Karpas-422 (cell line): ENCODE data around the gene KCNAB2. TPM values are rescaled to one million over a fixed set of nuclear protein-coding genes. Genes with fewer than 3 reads are reported as not detected.

Source experiments
- DNase-seq: peaks from one replicate; pipeline ENCODE4 v3.0.0-alpha.2; 2015
- H2AFZ ChIP-seq: fragments of 200-600 bp; sonication (generic); 2 replicates; pipeline ENCODE4 v1.6.1; 2014; ENCODE audit warnings: antibody characterized with exemption, low read length, mixed read lengths
- H3K27ac ChIP-seq: fragments of 200-600 bp; sonication (generic); 2 replicates; pipeline ENCODE4 v1.5.1; 2014; ENCODE audit warnings: mild to moderate bottlenecking, low read length, moderate library complexity
- H3K27me3 ChIP-seq: fragments of 200-600 bp; sonication (generic); 2 replicates; pipeline ENCODE4 v1.6.1; 2014; ENCODE audit warnings: low read length, mixed read lengths
- H3K36me3 ChIP-seq: fragments of 200-600 bp; sonication (generic); 2 replicates; pipeline ENCODE4 v1.6.1; 2014; ENCODE audit warnings: low read length, mixed read lengths; ENCODE audit not compliant: insufficient read depth
- H3K4me1 ChIP-seq: fragments of 200-600 bp; sonication (generic); 2 replicates; pipeline ENCODE4 v1.6.1; 2014; ENCODE audit warnings: mild to moderate bottlenecking, low read length, mixed read lengths
- H3K4me2 ChIP-seq: fragments of 200-600 bp; sonication (generic); 2 replicates; pipeline ENCODE4 v1.6.1; 2014; ENCODE audit warnings: low read length, low read depth, mild to moderate bottlenecking; ENCODE audit not compliant: poor library complexity, severe bottlenecking
- H3K4me3 ChIP-seq: fragments of 200-600 bp; sonication (generic); 2 replicates; pipeline ENCODE4 v1.5.1; 2014; ENCODE audit warnings: mild to moderate bottlenecking, antibody characterized with exemption, low read length, mixed read lengths
- H3K79me2 ChIP-seq: fragments of 200-600 bp; sonication (generic); 2 replicates; pipeline ENCODE4 v1.6.1; 2014; ENCODE audit warnings: mild to moderate bottlenecking, low read length, mixed read lengths
- H3K9ac ChIP-seq: fragments of 200-600 bp; sonication (generic); 2 replicates; pipeline ENCODE4 v1.6.0; 2014; ENCODE audit warnings: low read length
- H3K9me2 ChIP-seq: fragments of 200-600 bp; sonication (generic), shearing (Covaris generic); replicated peaks from 2 replicates; pipeline ENCODE4 v1.6.0; 2014; ENCODE audit warnings: mild to moderate bottlenecking, low read length, moderate library complexity; ENCODE audit not compliant: insufficient read depth
- H3K9me3 ChIP-seq: fragments of 300-700, 200-600 bp; sonication (generic); 2 replicates; pipeline ENCODE4 v1.6.1; 2014; ENCODE audit warnings: low read length, mixed read lengths
- H4K20me1 ChIP-seq: fragments of 200-600 bp; sonication (generic); 2 replicates; pipeline ENCODE4 v1.6.1; 2014; ENCODE audit warnings: mild to moderate bottlenecking, antibody characterized with exemption, low read length, low read depth; ENCODE audit not compliant: insufficient read depth
- total RNA-seq: library from RNA; depleted of rRNA; stranded (reverse); fragments of >200 nt; shearing (Covaris generic); gene quantifications from 2 replicates; pipeline ENCODE4 v1.2.3, GENCODE V29; 2014; ENCODE audit warnings: low replicate concordance

Gene KCNAB2
- total RNA-seq, 1 experiment from 2014 or later, result 27.3 TPM

DNA sequence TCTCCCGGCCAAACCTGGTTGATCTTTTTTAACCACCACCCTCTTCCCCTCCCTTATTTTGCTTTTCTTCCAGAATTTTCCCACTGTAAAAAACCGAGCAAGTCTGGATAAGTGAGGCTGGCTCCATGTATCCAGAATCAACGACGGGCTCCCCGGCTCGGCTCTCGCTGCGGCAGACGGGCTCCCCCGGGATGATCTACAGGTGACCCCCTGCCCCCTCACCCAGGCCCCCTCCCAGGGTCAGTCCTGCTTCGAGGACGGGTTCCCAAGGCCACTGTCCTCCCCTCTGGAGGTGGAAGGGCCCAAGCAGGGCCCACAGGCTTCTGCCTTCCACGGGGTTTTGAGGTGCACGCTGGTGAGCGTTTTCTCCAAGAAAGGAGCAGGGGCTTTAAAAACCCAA lies 5.2 kb upstream of the KCNAB2 start:
- Histone ChIP-seq H3K9ac (no peak overlapping the region), H4K20me1 (peaks cover 6% of the 10 kb centered on the region; the same call in 1 of the 2 replicates), H3K36me3 (no peaks in the 10 kb centered on the region)

DNA sequence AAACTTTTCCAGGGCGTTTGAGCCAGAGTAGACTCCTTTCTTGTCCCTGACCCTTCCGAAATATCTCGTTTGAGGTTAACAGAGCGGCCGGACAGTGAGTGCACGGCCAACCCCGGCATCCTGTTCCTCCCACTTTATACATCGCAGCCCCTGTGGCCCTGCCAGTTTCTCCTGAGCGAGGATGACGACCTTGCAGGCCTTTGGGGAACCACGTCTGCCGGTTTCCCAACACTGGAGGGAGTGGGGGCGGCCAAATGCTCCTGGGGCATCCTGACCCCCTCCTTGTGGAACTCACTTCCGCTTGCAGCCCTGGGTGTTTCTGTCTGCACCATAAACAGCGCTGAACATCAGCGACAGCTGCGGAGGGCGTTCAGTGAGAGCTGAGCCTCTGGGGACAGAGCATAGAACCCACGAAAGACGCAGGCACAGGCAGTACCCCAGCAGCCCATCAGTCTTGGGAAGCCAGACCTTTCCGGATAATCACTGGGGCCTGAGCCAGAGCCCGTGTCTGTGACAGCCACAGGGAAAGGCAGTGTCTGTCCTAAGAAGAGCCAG lies 4.8 kb upstream of the KCNAB2 start:
- Histone ChIP-seq H3K9me3 (no peaks in the 10 kb centered on the region), H3K27me3 (no peaks in the 10 kb centered on the region), H2AFZ (no peak overlapping the region), H3K9me2 (no peaks in the 10 kb centered on the region), H3K36me3 (no peaks in the 10 kb centered on the region), H4K20me1 (peaks cover 6% of the 10 kb centered on the region; the same call in 1 of the 2 replicates), H3K27ac (no peak overlapping the region), H3K4me2 (no peak overlapping the region), H3K4me3 (no peak overlapping the region), H3K4me1 (peaks cover 6% of the 10 kb centered on the region), H3K79me2 (no peaks in the 10 kb centered on the region), H3K9ac (no peak overlapping the region)
- DNase-seq, result no peak

More for the DNA sequence above, 5.2 kb upstream of the KCNAB2 start:
- H3K79me2 ChIP-seq, result no peaks in the 10 kb centered on the region
- no peaks in the 10 kb centered on the region for H3K9me3 ChIP-seq
- H2AFZ ChIP-seq, result no peak overlapping the region
- H3K9me2 ChIP-seq, result no peaks in the 10 kb centered on the region
- no peak for DNase-seq
- peaks cover 6% of the 10 kb centered on the region for H3K4me1 ChIP-seq
- H3K4me3 ChIP-seq, result no peak overlapping the region
- no peak overlapping the region for H3K4me2 ChIP-seq
- no peaks in the 10 kb centered on the region for H3K27me3 ChIP-seq
- H3K27ac ChIP-seq, result no peak overlapping the region

- Histone ChIP-seq H3K79me2 (no peaks in the 10 kb centered on the region), H3K27me3 (no peaks in the 10 kb centered on the region), H3K4me3 (no peak overlapping the region), H3K4me2 (no peak overlapping the region), H4K20me1 (peaks cover 6% of the 10 kb centered on the region; the same call in 1 of the 2 replicates), H3K27ac (no peak overlapping the region), H3K4me1 (peaks cover 6% of the 10 kb centered on the region), H3K36me3 (no peaks in the 10 kb centered on the region), H3K9me2 (no peaks in the 10 kb centered on the region), H3K9me3 (no peaks in the 10 kb centered on the region), H2AFZ (no peak overlapping the region), H3K9ac (no peak overlapping the region)
- DNase-seq, result peak; percentile 65
Measured at GRCh38 chr1:6041432-6042062, 4.1 kb upstream of the KCNAB2 start.

DNA sequence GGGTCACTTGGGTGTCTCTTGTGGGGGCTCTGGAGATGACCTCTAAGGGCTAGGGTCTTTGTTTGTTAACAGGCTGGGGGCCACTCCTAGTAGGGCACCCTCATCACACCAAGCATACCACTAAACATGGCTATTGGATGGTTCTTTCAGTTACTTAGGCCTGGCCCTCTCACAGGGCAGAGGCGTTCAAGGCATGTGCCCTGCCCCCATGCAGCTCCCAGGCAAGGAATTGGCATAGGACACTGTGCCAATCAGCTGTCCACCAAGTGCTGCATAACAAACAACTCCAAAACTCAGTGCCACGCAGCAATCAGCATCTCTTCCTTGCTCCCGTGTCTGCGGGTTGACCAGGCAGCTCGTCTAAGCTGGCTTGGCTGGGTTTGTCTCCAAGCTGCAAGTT lies 2.1 kb upstream of the KCNAB2 start:
- H4K20me1 ChIP-seq, result peaks cover 6% of the 10 kb centered on the region; the same call in 1 of the 2 replicates
- H3K4me2 ChIP-seq, result no peak overlapping the region
- no peaks in the 10 kb centered on the region for H3K4me1 ChIP-seq
- no peak overlapping the region for H3K27ac ChIP-seq
- no peak overlapping the region for H3K4me3 ChIP-seq
- no peaks in the 10 kb centered on the region for H3K79me2 ChIP-seq
- no peak overlapping the region for H2AFZ ChIP-seq
- no peaks in the 10 kb centered on the region for H3K36me3 ChIP-seq
- no peak overlapping the region for H3K9ac ChIP-seq
- H3K9me2 ChIP-seq, result no peaks in the 10 kb centered on the region
- H3K27me3 ChIP-seq, result no peaks in the 10 kb centered on the region
- DNase-seq, result no peak
- H3K9me3 ChIP-seq, result no peaks in the 10 kb centered on the region

- H3K9me3 ChIP-seq, result no peaks in the 10 kb centered on the region
- H3K36me3 ChIP-seq, result no peaks in the 10 kb centered on the region
- H2AFZ ChIP-seq, result no peak overlapping the region
- H3K79me2 ChIP-seq, result no peaks in the 10 kb centered on the region
- H3K4me3 ChIP-seq, result no peak overlapping the region
- H4K20me1 ChIP-seq, result peaks cover 2% of the 10 kb centered on the region; the same call in 1 of the 2 replicates
- no peaks in the 10 kb centered on the region for H3K4me1 ChIP-seq
- DNase-seq, result no peak
- H3K9me2 ChIP-seq, result no peaks in the 10 kb centered on the region
- no peak overlapping the region for H3K9ac ChIP-seq
- H3K27ac ChIP-seq, result no peak overlapping the region
- no peak overlapping the region for H3K4me2 ChIP-seq
- H3K27me3 ChIP-seq, result no peaks in the 10 kb centered on the region
Measured at GRCh38 chr1:6044481-6045109, 1.1 kb upstream of the KCNAB2 start.

DNA sequence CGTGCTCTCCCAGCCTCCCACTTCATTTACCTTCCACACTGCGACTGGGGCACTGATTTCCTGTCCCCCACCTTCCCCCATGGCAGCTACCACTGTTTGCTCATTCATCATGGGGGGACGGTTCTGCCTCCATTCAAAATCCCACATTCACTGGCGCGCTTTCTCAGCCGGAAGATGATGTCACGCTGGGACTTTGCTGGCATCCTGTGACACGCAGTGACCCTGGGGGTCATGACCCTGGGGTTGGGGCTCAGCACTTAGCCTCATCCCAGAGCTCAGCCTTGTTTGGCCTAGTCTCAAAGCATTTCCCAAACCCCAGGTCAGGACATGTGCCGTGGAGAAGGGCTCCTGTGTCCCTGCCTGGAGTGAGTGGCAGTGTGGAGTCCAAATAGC lies 582 bp upstream of the KCNAB2 start:
- H3K79me2 ChIP-seq, result no peaks in the 10 kb centered on the region
- no peak overlapping the region for H3K9ac ChIP-seq
- no peak overlapping the region for H3K27ac ChIP-seq
- no peaks in the 10 kb centered on the region for H3K9me3 ChIP-seq
- no peak for DNase-seq
- H3K4me3 ChIP-seq, result no peak overlapping the region
- H3K9me2 ChIP-seq, result no peaks in the 10 kb centered on the region
- H3K36me3 ChIP-seq, result no peaks in the 10 kb centered on the region
- no peak overlapping the region for H3K4me2 ChIP-seq
- no peak overlapping the region for H2AFZ ChIP-seq
- H3K27me3 ChIP-seq, result no peaks in the 10 kb centered on the region
- H3K4me1 ChIP-seq, result no peaks in the 10 kb centered on the region
- no peaks in the 10 kb centered on the region for H4K20me1 ChIP-seq

- Histone ChIP-seq H3K27me3 (no peaks in the 10 kb centered on the region), H3K27ac (no peak overlapping the region), H3K4me2 (no peak overlapping the region), H3K79me2 (no peaks in the 10 kb centered on the region), H3K9me3 (no peaks in the 10 kb centered on the region), H3K9ac (no peak overlapping the region), H4K20me1 (no peaks in the 10 kb centered on the region), H3K4me1 (no peaks in the 10 kb centered on the region), H2AFZ (no peak overlapping the region), H3K36me3 (no peaks in the 10 kb centered on the region), H3K9me2 (no peaks in the 10 kb centered on the region), H3K4me3 (no peak overlapping the region)
- DNase-seq, result no peak
Measured at GRCh38 chr1:6046279-6046678, 591 bp downstream of the KCNAB2 start.

GRCh38 chr1:6048179-6048867 lies 2.6 kb downstream of the KCNAB2 start:
- Histone ChIP-seq H3K4me1 (no peaks in the 10 kb centered on the region), H3K4me2 (no peak overlapping the region), H3K9me2 (no peaks in the 10 kb centered on the region), H3K9ac (no peak overlapping the region), H3K27me3 (no peaks in the 10 kb centered on the region), H4K20me1 (0 out of 2 replicates have a peak, but pooled peaks cover 3% of the 10 kb centered on the region), H3K4me3 (no peak overlapping the region), H3K79me2 (no peaks in the 10 kb centered on the region), H3K9me3 (no peaks in the 10 kb centered on the region), H3K36me3 (no peaks in the 10 kb centered on the region), H2AFZ (no peak overlapping the region), H3K27ac (no peak overlapping the region)
- no peak for DNase-seq
